ENCODE results near the gene TMEM63B.
"Not testable (repeated sequence)": the region's sequence is repeated elsewhere in the genome, so short reads cannot be mapped to it uniquely, and the experiment has no call there.

The TMEM63B gene

GRCh38 chr6:44117397-44118128 is 9.8 kb upstream of the TMEM63B start:
- DNase-seq = no peak

- DNase-seq = no peak
These were observed 7.6 kb upstream of the TMEM63B start for GRCh38 chr6:44119704-44120262.

- DNase-seq = no peak
These were observed 6.5 kb upstream of the TMEM63B start for GRCh38 chr6:44120692-44121443.

GRCh38 chr6:44122801-44123200 is 4.6 kb upstream of the TMEM63B start:
- no peak for DNase-seq

GRCh38 chr6:44123544-44123943 is 3.8 kb upstream of the TMEM63B start:
- DNase-seq = no peak

- DNase-seq = peak; percentile 78 to 81
These were observed 819 bp upstream of the TMEM63B start for GRCh38 chr6:44126320-44127149.

- DNase-seq = no peak
These were observed 915 bp downstream of the TMEM63B start for GRCh38 chr6:44128020-44128917.

- DNase-seq = no peak
These were observed 2.5 kb downstream of the TMEM63B start for GRCh38 chr6:44129841-44130322.

GRCh38 chr6:44131892-44132291 is 4.5 kb downstream of the TMEM63B start:
- no peak for DNase-seq

GRCh38 chr6:44132476-44132875 is 5.1 kb downstream of the TMEM63B start:
- DNase-seq = no peak

- DNase-seq = no peak
These were observed 5.9 kb downstream of the TMEM63B start for GRCh38 chr6:44133003-44133931.

GRCh38 chr6:44133981-44134711 is 6.8 kb downstream of the TMEM63B start:
- DNase-seq = no peak

- no peak for DNase-seq
These were observed 7.9 kb downstream of the TMEM63B start for GRCh38 chr6:44135173-44135758.

GRCh38 chr6:44135875-44136274 is 8.5 kb downstream of the TMEM63B start:
- no peak for DNase-seq

GRCh38 chr6:44138717-44139350 is 11.5 kb downstream of the TMEM63B start:
- no peak for DNase-seq

GRCh38 chr6:44139351-44139743 is 12.0 kb downstream of the TMEM63B start:
- no peak for DNase-seq

GRCh38 chr6:44142835-44143234 is 15.5 kb downstream of the TMEM63B start:
- no peak for DNase-seq

GRCh38 chr6:44143731-44144130 is 16.4 kb downstream of the TMEM63B start:
- no peak for DNase-seq

- not testable (repeated sequence) for DNase-seq
These were observed 17.2 kb downstream of the TMEM63B start for GRCh38 chr6:44144536-44144935.
